Stimulated activated naive CD8-positive, alpha-beta T cell treated with anti-CD3 and anti-CD28 coated beads, Interleukin-15, amount 100 ng/mL, for 72 hours (primary cell): ENCODE results near the gene GXYLT1.

Source experiments
- ATAC-seq: fragments of 150-1000 bp; cut with Tn5 transposase; 2 replicates; pipeline ENCODE4 v1.10.0; 2021; ENCODE audit warnings: mild to moderate bottlenecking, moderate library complexity
- DNase-seq, 2 donors: peaks; one replicate each; pipeline ENCODE4 v3.0.0; 2021 to 2022
- H3K27ac Mint-ChIP-seq, 2 donors: one replicate each; pipeline ENCODE4 v1.8.0; 2022; ENCODE audit warnings: mild to moderate bottlenecking in 2 of 2, mixed read lengths in 2 of 2, moderate library complexity in 2 of 2
- H3K27me3 Mint-ChIP-seq: one replicate; pipeline ENCODE4 v1.8.0; 2022; ENCODE audit warnings: mixed read lengths
- H3K4me1 Mint-ChIP-seq: one replicate; pipeline ENCODE4 v1.8.0; 2022; ENCODE audit warnings: mild to moderate bottlenecking, mixed read lengths
- H3K4me3 Mint-ChIP-seq, 2 donors: one replicate each; pipeline ENCODE4 v1.8.0; 2022; ENCODE audit warnings: mild to moderate bottlenecking in 2 of 2, mixed read lengths in 2 of 2, moderate library complexity in 1 of 2
- H3K9me3 Mint-ChIP-seq, 2 donors: one replicate each; pipeline ENCODE4 v1.8.0; 2022; ENCODE audit warnings: mixed read lengths in 2 of 2

Gene GXYLT1

GRCh38 chr12:42163913-42164312, 19.2 kb upstream of the GXYLT1 start:
- H3K27me3 Mint-ChIP-seq = no peaks in the 10 kb centered on the region
- no peaks in the 10 kb centered on the region for H3K9me3 Mint-ChIP-seq
- DNase-seq (no peak), ATAC-seq (no peak)
- H3K27ac Mint-ChIP-seq = no peak overlapping the region
- no peak overlapping the region for H3K4me3 Mint-ChIP-seq
- peaks cover 20% of the 10 kb centered on the region for H3K4me1 Mint-ChIP-seq

GRCh38 chr12:42162965-42163364, 18.3 kb upstream of the GXYLT1 start:
- DNase-seq (no peak), ATAC-seq (no peak)
- peaks cover 20% of the 10 kb centered on the region for H3K4me1 Mint-ChIP-seq
- no peaks in the 10 kb centered on the region for H3K27me3 Mint-ChIP-seq
- no peak overlapping the region for H3K27ac Mint-ChIP-seq
- H3K9me3 Mint-ChIP-seq = no peaks in the 10 kb centered on the region
- no peak overlapping the region for H3K4me3 Mint-ChIP-seq

- no peaks in the 10 kb centered on the region for H3K27me3 Mint-ChIP-seq
- H3K4me3 Mint-ChIP-seq = no peak overlapping the region
- ATAC-seq (no peak), DNase-seq (no peak)
- H3K27ac Mint-ChIP-seq = peak overlapping the region in 1 of 2 donors; percentile 16
- H3K9me3 Mint-ChIP-seq = no peaks in the 10 kb centered on the region
- H3K4me1 Mint-ChIP-seq = peaks cover 20% of the 10 kb centered on the region
These were observed 17.5 kb upstream of the GXYLT1 start for GRCh38 chr12:42162193-42162592.

GRCh38 chr12:42161529-42161928, 16.9 kb upstream of the GXYLT1 start:
- Mint-ChIP-seq H3K4me1 (peaks cover 20% of the 10 kb centered on the region), H3K27me3 (no peaks in the 10 kb centered on the region), H3K9me3 (no peaks in the 10 kb centered on the region), H3K27ac (no peak overlapping the region), H3K4me3 (no peak overlapping the region)
- ATAC-seq (no peak), DNase-seq (no peak)

- DNase-seq = no peak
- ATAC-seq = no peak
- H3K4me3 Mint-ChIP-seq = no peak overlapping the region
- no peaks in the 10 kb centered on the region for H3K27me3 Mint-ChIP-seq
- H3K4me1 Mint-ChIP-seq = peaks cover under 1% of the 10 kb centered on the region
- H3K9me3 Mint-ChIP-seq = peaks cover 0 to 10% of the 10 kb centered on the region in 2 donors
- no peak overlapping the region for H3K27ac Mint-ChIP-seq
These were observed 11.6 kb upstream of the GXYLT1 start for GRCh38 chr12:42156232-42156631.

- DNase-seq = no peak
- peak overlapping the region in 1 of 2 donors; percentile 73 for H3K27ac Mint-ChIP-seq
- H3K9me3 Mint-ChIP-seq = no peaks in the 10 kb centered on the region
- no peaks in the 10 kb centered on the region for H3K27me3 Mint-ChIP-seq
- no peak for ATAC-seq
- peaks cover 27% of the 10 kb centered on the region for H3K4me1 Mint-ChIP-seq
- peak overlapping the region; percentile 74 to 92 for H3K4me3 Mint-ChIP-seq
These were observed 1.0 kb upstream of the GXYLT1 start for GRCh38 chr12:42145552-42146215.

- peak overlapping the region; percentile 74 to 92 for H3K4me3 Mint-ChIP-seq
- peak overlapping the region in 1 of 2 donors; percentile 73 for H3K27ac Mint-ChIP-seq
- DNase-seq = no peak
- peaks cover 32% of the 10 kb centered on the region for H3K4me1 Mint-ChIP-seq
- peak; percentile 6 for ATAC-seq
- H3K9me3 Mint-ChIP-seq = no peaks in the 10 kb centered on the region
- no peaks in the 10 kb centered on the region for H3K27me3 Mint-ChIP-seq
These were observed 499 bp upstream of the GXYLT1 start for GRCh38 chr12:42145197-42145549.

GRCh38 chr12:42144158-42144407, 591 bp downstream of the GXYLT1 start:
- no peak for DNase-seq
- H3K4me3 Mint-ChIP-seq = peak overlapping the region; percentile 92 to 99
- H3K27me3 Mint-ChIP-seq = no peaks in the 10 kb centered on the region
- no peaks in the 10 kb centered on the region for H3K9me3 Mint-ChIP-seq
- no peak for ATAC-seq
- peaks cover 38% of the 10 kb centered on the region for H3K4me1 Mint-ChIP-seq
- peak overlapping the region; percentile 68 to 93 for H3K27ac Mint-ChIP-seq

- Mint-ChIP-seq H3K27me3 (no peaks in the 10 kb centered on the region), H3K4me1 (peaks cover 38% of the 10 kb centered on the region), H3K9me3 (no peaks in the 10 kb centered on the region), H3K27ac (peak overlapping the region; percentile 68 to 93), H3K4me3 (peak overlapping the region; percentile 92 to 99)
- ATAC-seq (peak; percentile 2), DNase-seq (no peak)
These were observed 1.1 kb downstream of the GXYLT1 start for GRCh38 chr12:42143452-42144157.

- H3K9me3 Mint-ChIP-seq = no peaks in the 10 kb centered on the region
- no peak for DNase-seq
- ATAC-seq = no peak
- no peak overlapping the region for H3K27ac Mint-ChIP-seq
- no peak overlapping the region for H3K4me3 Mint-ChIP-seq
- no peaks in the 10 kb centered on the region for H3K27me3 Mint-ChIP-seq
- H3K4me1 Mint-ChIP-seq = peaks cover 38% of the 10 kb centered on the region
These were observed 2.6 kb downstream of the GXYLT1 start for GRCh38 chr12:42141981-42142606.

GRCh38 chr12:42140901-42141300, 3.8 kb downstream of the GXYLT1 start:
- no peak for ATAC-seq
- H3K4me3 Mint-ChIP-seq = no peak overlapping the region
- no peaks in the 10 kb centered on the region for H3K9me3 Mint-ChIP-seq
- no peaks in the 10 kb centered on the region for H3K27me3 Mint-ChIP-seq
- peaks cover 38% of the 10 kb centered on the region for H3K4me1 Mint-ChIP-seq
- DNase-seq = no peak
- H3K27ac Mint-ChIP-seq = no peak overlapping the region

GRCh38 chr12:42135259-42135814, 9.3 kb downstream of the GXYLT1 start:
- DNase-seq (no peak), ATAC-seq (no peak)
- no peak overlapping the region for H3K4me3 Mint-ChIP-seq
- H3K27me3 Mint-ChIP-seq = no peaks in the 10 kb centered on the region
- H3K27ac Mint-ChIP-seq = no peak overlapping the region
- H3K9me3 Mint-ChIP-seq = no peaks in the 10 kb centered on the region
- peaks cover 30% of the 10 kb centered on the region for H3K4me1 Mint-ChIP-seq

- H3K4me3 Mint-ChIP-seq = no peak overlapping the region
- peaks cover 47% of the 10 kb centered on the region for H3K4me1 Mint-ChIP-seq
- no peaks in the 10 kb centered on the region for H3K9me3 Mint-ChIP-seq
- no peak for DNase-seq
- H3K27me3 Mint-ChIP-seq = no peaks in the 10 kb centered on the region
- no peak for ATAC-seq
- no peak overlapping the region for H3K27ac Mint-ChIP-seq
These were observed 13.8 kb downstream of the GXYLT1 start for GRCh38 chr12:42130672-42131402.

GRCh38 chr12:42129595-42130204, 15.0 kb downstream of the GXYLT1 start:
- no peak for DNase-seq
- ATAC-seq = no peak
- peaks cover 38% of the 10 kb centered on the region for H3K4me1 Mint-ChIP-seq

GRCh38 chr12:42128888-42129287, 15.8 kb downstream of the GXYLT1 start:
- Mint-ChIP-seq H3K27me3 (no peaks in the 10 kb centered on the region), H3K27ac (no peak overlapping the region), H3K4me1 (peaks cover 35% of the 10 kb centered on the region), H3K4me3 (no peak overlapping the region), H3K9me3 (no peaks in the 10 kb centered on the region)
- ATAC-seq (no peak), DNase-seq (no peak)

More at GRCh38 chr12:42129595-42130204, 15.0 kb downstream of the GXYLT1 start:
- Mint-ChIP-seq H3K9me3 (no peaks in the 10 kb centered on the region), H3K27me3 (no peaks in the 10 kb centered on the region), H3K4me3 (no peak overlapping the region), H3K27ac (no peak overlapping the region)
